Thyroid gland (tissue), 4 donors: ENCODE data around the gene COL28A1. TPM values are rescaled to one million over a fixed set of nuclear protein-coding genes. Genes with fewer than 3 reads are reported as not detected.
A peak's percentile ranks its signal among the peaks of the same experiment; 100 is the strongest.

Experiments used
- DNase-seq, 2 donors: peaks; one replicate each; pipeline ENCODE4 v3.0.0-alpha.2; 2019
- H3K27ac ChIP-seq, 3 donors: fragments of 200-600 bp; sonication (generic); 1 replicate in 2 of 3; 2 replicates in 1 of 3; pipeline ENCODE4 v1.5.1; 2016 to 2019; ENCODE audit warnings: mild to moderate bottlenecking in 1 of 3, moderate library complexity in 1 of 3
- H3K27me3 ChIP-seq: fragments of 200-600 bp; sonication (generic); one replicate; pipeline ENCODE4 v1.5.1; 2019
- H3K36me3 ChIP-seq, 2 donors: fragments of 200-600 bp; sonication (generic); one replicate each; pipeline ENCODE4 v1.5.1; 2016 to 2019
- H3K4me1 ChIP-seq, 2 donors: fragments of 200-600 bp; sonication (generic); one replicate each; pipeline ENCODE4 v1.5.1; 2017 to 2019
- H3K4me3 ChIP-seq, 3 donors: fragments of 200-600 bp; sonication (generic); replicated peaks in 1 of 3; 1 replicate in 2 of 3; 2 replicates in 1 of 3; pipeline ENCODE4 v1.5.1; 2016; ENCODE audit warnings: mild to moderate bottlenecking in 1 of 3
- H3K9me3 ChIP-seq: fragments of 200-600 bp; sonication (generic); one replicate; pipeline ENCODE4 v1.5.1; 2017
- CTCF ChIP-seq, 6 experiments: fragments of 200-600 bp in 3 of 6; fragments of 450-650 bp in 3 of 6; sonication (generic) in 3 of 6; IDR thresholded peaks; one replicate each; pipeline ENCODE4 v1.5.1; 2016 to 2019; ENCODE audit warnings: antibody characterized with exemption in 6 of 6, mild to moderate bottlenecking in 2 of 6, inconsistent platforms in 1 of 6, moderate library complexity in 1 of 6
- POLR2A ChIP-seq, 2 donors: fragments of 450-650 bp; IDR thresholded peaks; one replicate each; pipeline ENCODE4 v1.6.1; 2017; ENCODE audit warnings: antibody characterized with exemption in 2 of 2, mild to moderate bottlenecking in 2 of 2, moderate library complexity in 1 of 2
- whole genome bisulfite sequencing, 2 donors: methylation state at CpG; one replicate each; pipeline ENCODE4 v1.1.5; 2017; 5-methylcytosine and 5-hydroxymethylcytosine counted together
- intact Hi-C: fragments of 100-400 bp; cut with DNase I; formaldehyde crosslinking; loops from one replicate; pipeline ENCODE4 v1.15.1; 2023
- total RNA-seq, 4 donors: library from RNA; depleted of rRNA; stranded (reverse); fragments of >200 nt; gene quantifications; one replicate each; pipeline ENCODE4 v1.2.3, GENCODE V29; 2016

COL28A1 gene
- total RNA-seq, 4 donors from 2014 or later: 0.54 to 1.9 (median 0.97) TPM

DNA sequence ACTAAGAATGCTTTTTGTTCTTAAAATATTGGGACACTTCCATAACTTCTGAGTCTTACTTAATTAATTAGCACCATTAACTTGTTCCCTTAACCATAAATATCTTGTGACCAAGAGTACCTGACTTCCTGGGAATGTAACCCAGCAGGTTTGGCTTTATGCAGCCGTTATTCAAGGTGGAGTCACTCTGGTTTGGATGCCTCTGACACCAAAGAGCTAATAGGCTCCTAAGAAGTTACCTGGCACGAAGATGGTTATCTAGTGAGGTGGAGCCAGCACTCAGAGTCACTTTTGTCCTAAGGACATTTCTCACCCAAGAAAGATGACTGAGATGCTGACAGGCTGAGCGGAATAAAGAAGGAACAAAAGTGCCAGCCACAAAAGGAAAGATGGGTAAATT is 181.0 kb downstream of the COL28A1 start:
- Histone ChIP-seq H3K4me1 (no peaks in the 10 kb centered on the region), H3K9me3 (no peaks in the 10 kb centered on the region), H3K27ac (no peak overlapping the region), H3K27me3 (no peaks in the 10 kb centered on the region), H3K4me3 (no peak overlapping the region), H3K36me3 (no peaks in the 10 kb centered on the region)
- intact Hi-C loops: no loop called here
- no peak for DNase-seq
- 39 to 47% methylated on average over 3 of the region's 3 CpGs for WGBS, 2 donors
- no peak for TF ChIP-seq CTCF (IDR thresholded peaks at IDR 0.05)

- peak; percentile 6 for DNase-seq
- no peak overlapping the region for H3K27ac ChIP-seq
- intact Hi-C loops: no loop called here
- H3K4me3 ChIP-seq: no peak overlapping the region
- H3K27me3 ChIP-seq: no peaks in the 10 kb centered on the region
- H3K9me3 ChIP-seq: no peaks in the 10 kb centered on the region
- WGBS, 2 donors: 68 to 70% methylated on average over 3 of the region's 3 CpGs
- H3K4me1 ChIP-seq: no peaks in the 10 kb centered on the region
- TF ChIP-seq CTCF (IDR thresholded peaks at IDR 0.05): peak in 4 of 6 experiments; percentile 22 to 38 (median 26)
- no peak for TF ChIP-seq POLR2A (IDR thresholded peaks at IDR 0.05)
- H3K36me3 ChIP-seq: no peaks in the 10 kb centered on the region
Measured at GRCh38 chr7:7352845-7353244, 182.8 kb downstream of the COL28A1 start.

- intact Hi-C loops: no loop called here
- Histone ChIP-seq H3K27me3 (no peaks in the 10 kb centered on the region), H3K36me3 (no peaks in the 10 kb centered on the region), H3K9me3 (no peaks in the 10 kb centered on the region), H3K4me3 (no peak overlapping the region), H3K4me1 (no peaks in the 10 kb centered on the region), H3K27ac (no peak overlapping the region)
- TF ChIP-seq CTCF (IDR thresholded peaks at IDR 0.05): no peak
- TF ChIP-seq POLR2A (IDR thresholded peaks at IDR 0.05): no peak
- no peak for DNase-seq
- 0 to 32% methylated on average over 1 of the region's 1 CpG for WGBS, 2 donors
Measured at GRCh38 chr7:7351832-7352231, 183.8 kb downstream of the COL28A1 start.

GRCh38 chr7:7351156-7351555 is 184.5 kb downstream of the COL28A1 start:
- no peaks in the 10 kb centered on the region for H3K36me3 ChIP-seq
- intact Hi-C loops: no loop called here
- H3K9me3 ChIP-seq: no peaks in the 10 kb centered on the region
- 38 to 65% methylated on average over 2 of the region's 2 CpGs for WGBS, 2 donors
- no peak for DNase-seq
- H3K4me1 ChIP-seq: no peaks in the 10 kb centered on the region
- no peak overlapping the region for H3K4me3 ChIP-seq
- TF ChIP-seq CTCF (IDR thresholded peaks at IDR 0.05): no peak
- no peak for TF ChIP-seq POLR2A (IDR thresholded peaks at IDR 0.05)
- H3K27me3 ChIP-seq: no peaks in the 10 kb centered on the region
- H3K27ac ChIP-seq: no peak overlapping the region

DNA sequence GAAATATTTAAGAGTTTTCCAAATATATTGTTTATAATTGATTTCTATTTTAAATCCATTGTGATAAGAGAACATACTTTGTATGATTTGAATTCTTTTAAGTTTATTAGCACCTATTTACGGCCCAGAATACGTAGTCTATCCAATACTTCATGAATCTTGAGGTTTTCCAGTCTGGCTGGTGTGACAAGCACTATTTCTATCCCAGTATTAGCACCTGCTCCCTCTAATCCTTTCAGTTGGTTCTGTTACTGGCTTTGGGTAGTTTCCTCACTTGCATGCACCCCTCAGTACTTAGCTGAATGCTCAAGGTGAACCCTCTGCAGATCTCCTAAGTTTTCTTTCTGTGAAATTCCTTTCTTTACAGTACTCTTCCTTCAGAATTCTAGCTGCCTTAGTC is 186.5 kb downstream of the COL28A1 start:
- intact Hi-C loops: no loop called here
- Histone ChIP-seq H3K9me3 (no peaks in the 10 kb centered on the region), H3K27me3 (no peaks in the 10 kb centered on the region), H3K4me1 (no peaks in the 10 kb centered on the region), H3K27ac (no peak overlapping the region), H3K36me3 (no peaks in the 10 kb centered on the region), H3K4me3 (no peak overlapping the region)
- 97% methylated on average over 2 of the region's 2 CpGs for WGBS, 2 donors
- TF ChIP-seq POLR2A (IDR thresholded peaks at IDR 0.05) (no peak), CTCF (IDR thresholded peaks at IDR 0.05) (no peak)
- no peak for DNase-seq
